ENCODE data around the gene NTRK2.

NTRK2 gene

GRCh38 chr9:84880835-84881234 lies 211.3 kb downstream of the NTRK2 start:
- TF ChIP-seq, protein P1, sequence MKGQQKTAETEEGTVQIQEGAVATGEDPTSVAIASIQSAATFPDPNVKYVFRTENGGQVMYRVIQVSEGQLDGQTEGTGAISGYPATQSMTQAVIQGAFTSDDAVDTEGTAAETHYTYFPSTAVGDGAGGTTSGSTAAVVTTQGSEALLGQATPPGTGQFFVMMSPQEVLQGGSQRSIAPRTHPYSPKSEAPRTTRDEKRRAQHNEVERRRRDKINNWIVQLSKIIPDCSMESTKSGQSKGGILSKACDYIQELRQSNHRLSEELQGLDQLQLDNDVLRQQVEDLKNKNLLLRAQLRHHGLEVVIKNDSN (IDR thresholded peaks at IDR 0.05) = no peak
- TF ChIP-seq CREB1 (IDR thresholded peaks at IDR 0.05; ENCODE audit: low read depth) = no peak
- TF ChIP-seq EGR1 (IDR thresholded peaks at IDR 0.05) = no peak
- TF ChIP-seq NFIC (IDR thresholded peaks at IDR 0.05) = no peak
- TF ChIP-seq, protein P2, sequence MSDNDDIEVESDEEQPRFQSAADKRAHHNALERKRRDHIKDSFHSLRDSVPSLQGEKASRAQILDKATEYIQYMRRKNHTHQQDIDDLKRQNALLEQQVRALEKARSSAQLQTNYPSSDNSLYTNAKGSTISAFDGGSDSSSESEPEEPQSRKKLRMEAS (IDR thresholded peaks at IDR 0.05) = no peak
- TF ChIP-seq TEAD4 (IDR thresholded peaks at IDR 0.05) = no peak
- TF ChIP-seq TCF12 (IDR thresholded peaks at IDR 0.05; ENCODE audit: low read depth) = no peak
- no peak for TF ChIP-seq CEBPB (IDR thresholded peaks at IDR 0.05)
- TF ChIP-seq REST (IDR thresholded peaks at IDR 0.05; ENCODE audit: low read depth) = no peak
- no peak for TF ChIP-seq ZBTB7A (IDR thresholded peaks at IDR 0.05; ENCODE audit: low read depth)
- no peak for TF ChIP-seq EP300 (IDR thresholded peaks at IDR 0.05; ENCODE audit: borderline replicate concordance)
- no peak for TF ChIP-seq FOXM1 (IDR thresholded peaks at IDR 0.05; ENCODE audit: borderline replicate concordance, low read depth)
- no peak for TF ChIP-seq RAD21 (IDR thresholded peaks at IDR 0.05; ENCODE audit: low read depth)
- TF ChIP-seq YY1 (IDR thresholded peaks at IDR 0.05; ENCODE audit: low read depth) = no peak
- no peak for TF ChIP-seq TAF1 (IDR thresholded peaks at IDR 0.05; ENCODE audit: low read depth)

- TF ChIP-seq ZBTB7A (IDR thresholded peaks at IDR 0.05; ENCODE audit: low read depth) (no peak), YY1 (IDR thresholded peaks at IDR 0.05; ENCODE audit: low read depth) (no peak), TCF12 (IDR thresholded peaks at IDR 0.05; ENCODE audit: low read depth) (no peak)
Measured at GRCh38 chr9:84886866-84887265, 217.3 kb downstream of the NTRK2 start.

DNA sequence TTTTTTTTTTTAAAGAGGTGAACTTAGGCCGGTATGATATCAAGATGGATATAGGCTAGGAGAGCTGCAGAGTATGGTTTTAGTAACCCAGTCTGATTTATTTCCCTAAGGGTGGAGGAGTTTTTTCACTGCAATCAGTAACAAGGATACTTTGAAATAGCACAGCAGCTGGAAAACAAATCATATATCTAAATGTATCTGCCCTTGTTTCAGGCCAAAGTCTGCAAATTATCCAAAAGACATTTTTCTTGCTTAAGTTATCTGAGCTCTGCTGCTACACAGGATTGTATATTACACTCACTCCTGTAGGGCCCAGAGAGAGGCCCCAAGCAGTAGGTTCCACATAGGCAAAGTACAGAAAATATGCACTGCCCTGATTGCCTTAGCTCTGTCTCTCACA lies 222.4 kb downstream of the NTRK2 start:
- no peak for TF ChIP-seq TEAD4 (IDR thresholded peaks at IDR 0.05)
- TF ChIP-seq FOXM1 (IDR thresholded peaks at IDR 0.05; ENCODE audit: borderline replicate concordance, low read depth) = no peak

DNA sequence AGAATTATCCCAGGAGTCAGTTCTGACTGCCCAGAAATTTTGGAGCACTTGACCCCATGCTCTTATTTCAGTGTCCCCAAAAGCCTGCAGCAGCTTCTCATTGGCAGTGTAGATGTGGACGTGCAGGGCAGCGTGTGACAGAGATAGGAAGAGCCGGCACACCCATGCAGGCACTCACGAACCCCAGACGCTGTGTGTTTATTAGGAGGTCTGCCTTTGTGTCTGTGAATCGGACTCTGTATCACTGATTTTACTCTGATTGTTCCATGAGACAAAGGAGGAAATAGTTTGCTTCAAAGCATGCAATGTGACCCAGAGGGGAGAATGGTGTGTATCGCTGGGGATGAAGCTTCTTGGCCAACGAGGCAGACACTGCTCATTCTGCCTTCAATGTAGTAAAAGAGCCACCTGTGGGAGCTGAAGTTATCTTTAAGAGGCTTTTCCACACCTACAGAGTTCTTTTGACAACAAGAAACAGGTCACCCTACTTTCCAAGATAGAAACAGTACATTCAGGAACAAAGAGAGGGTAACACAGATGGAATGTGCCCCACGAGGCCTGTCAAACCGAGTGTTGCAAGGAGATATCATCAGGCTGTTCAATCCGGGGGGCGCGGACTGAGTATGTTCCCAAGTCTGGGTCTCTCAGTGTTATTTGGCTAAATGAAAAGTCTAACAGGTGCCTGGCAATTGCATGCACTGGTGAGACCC lies 224.0 kb downstream of the NTRK2 start:
- TF ChIP-seq YY1 (IDR thresholded peaks at IDR 0.05; ENCODE audit: low read depth) = no peak
- TF ChIP-seq TAF1 (IDR thresholded peaks at IDR 0.05; ENCODE audit: low read depth) = no peak
- no peak for TF ChIP-seq ZBTB7A (IDR thresholded peaks at IDR 0.05; ENCODE audit: low read depth)
- no peak for TF ChIP-seq EP300 (IDR thresholded peaks at IDR 0.05; ENCODE audit: borderline replicate concordance)
- TF ChIP-seq, protein P2 (IDR thresholded peaks at IDR 0.05) = no peak
- no peak for TF ChIP-seq CEBPB (IDR thresholded peaks at IDR 0.05)
- TF ChIP-seq CREB1 (IDR thresholded peaks at IDR 0.05; ENCODE audit: low read depth) = no peak
- no peak for TF ChIP-seq TEAD4 (IDR thresholded peaks at IDR 0.05)
- no peak for TF ChIP-seq REST (IDR thresholded peaks at IDR 0.05; ENCODE audit: low read depth)
- no peak for TF ChIP-seq NFIC (IDR thresholded peaks at IDR 0.05)
- no peak for TF ChIP-seq EGR1 (IDR thresholded peaks at IDR 0.05)

GRCh38 chr9:84894859-84895258 lies 225.3 kb downstream of the NTRK2 start:
- no peak for TF ChIP-seq EGR1 (IDR thresholded peaks at IDR 0.05)
- TF ChIP-seq, protein P2 (IDR thresholded peaks at IDR 0.05) = no peak
- no peak for TF ChIP-seq REST (IDR thresholded peaks at IDR 0.05; ENCODE audit: low read depth)
- no peak for TF ChIP-seq YY1 (IDR thresholded peaks at IDR 0.05; ENCODE audit: low read depth)
- TF ChIP-seq CEBPB (IDR thresholded peaks at IDR 0.05) = no peak
- TF ChIP-seq EP300 (IDR thresholded peaks at IDR 0.05; ENCODE audit: borderline replicate concordance) = no peak
- no peak for TF ChIP-seq TAF1 (IDR thresholded peaks at IDR 0.05; ENCODE audit: low read depth)
- TF ChIP-seq ZBTB7A (IDR thresholded peaks at IDR 0.05; ENCODE audit: low read depth) = no peak
- TF ChIP-seq CREB1 (IDR thresholded peaks at IDR 0.05; ENCODE audit: low read depth) = no peak

All from Ishikawa (cell line).